Measurements from ENCODE around the gene GNAO1.

GNAO1 gene

GRCh38 chr16:56163938-56164337, 27.4 kb upstream of the GNAO1 start:
- Histone ChIP-seq H3K4me2 (ENCODE audit: low read depth, low read length) (no peak overlapping the region), H3K9me2 (replicated peaks; ENCODE audit: insufficient read depth, low read length) (no peaks in the 10 kb centered on the region), H3F3A (ENCODE audit: insufficient read depth, low read length) (no peaks in the 10 kb centered on the region), H3K4me1 (ENCODE audit: low read length) (no peaks in the 10 kb centered on the region), H3K79me2 (ENCODE audit: low read length) (no peaks in the 10 kb centered on the region), H3K9me3 (replicated peaks; ENCODE audit: insufficient read depth, low read length) (no peaks in the 10 kb centered on the region), H2AFZ (ENCODE audit: low read length) (no peak overlapping the region), H3K4me3 (ENCODE audit: low read length) (no peak overlapping the region), H3K27ac (ENCODE audit: low read length) (no peak overlapping the region), H3K36me3 (replicated peaks; ENCODE audit: insufficient read depth, low read length) (no peaks in the 10 kb centered on the region), H3K27me3 (replicated peaks; ENCODE audit: insufficient read depth, low read length) (peaks cover 79% of the 10 kb centered on the region), H3K9ac (ENCODE audit: low read length) (no peak overlapping the region), H4K20me1 (ENCODE audit: insufficient read depth, low read length) (no peaks in the 10 kb centered on the region)
- peak; percentile 97 for TF ChIP-seq EZH2phosphoT487 (IDR thresholded peaks at IDR 0.05; ENCODE audit: low read length)
- TF ChIP-seq EZH2 (optimal IDR thresholded peaks at IDR 0.05; ENCODE audit: low read depth, low read length) = no peak
- peak; percentile 75 for DNase-seq

GRCh38 chr16:56164636-56165035, 26.7 kb upstream of the GNAO1 start:
- H3K9me3 ChIP-seq (replicated peaks; ENCODE audit: insufficient read depth, low read length) = no peaks in the 10 kb centered on the region

GRCh38 chr16:56174411-56174810, 16.9 kb upstream of the GNAO1 start:
- peaks cover 58% of the 10 kb centered on the region for H3K27me3 ChIP-seq (replicated peaks; ENCODE audit: insufficient read depth, low read length)
- H4K20me1 ChIP-seq (ENCODE audit: insufficient read depth, low read length) = no peaks in the 10 kb centered on the region
- no peaks in the 10 kb centered on the region for H3K36me3 ChIP-seq (replicated peaks; ENCODE audit: insufficient read depth, low read length)
- TF ChIP-seq CTCF (IDR thresholded peaks at IDR 0.05; ENCODE audit: low read length) (no peak), EZH2phosphoT487 (IDR thresholded peaks at IDR 0.05; ENCODE audit: low read length) (no peak), EZH2 (optimal IDR thresholded peaks at IDR 0.05; ENCODE audit: low read depth, low read length) (no peak)
- no peak overlapping the region for H3K4me2 ChIP-seq (ENCODE audit: low read depth, low read length)
- no peaks in the 10 kb centered on the region for H3K4me1 ChIP-seq (ENCODE audit: low read length)
- no peak overlapping the region for H3K9ac ChIP-seq (ENCODE audit: low read length)
- DNase-seq = no peak
- no peak overlapping the region for H2AFZ ChIP-seq (ENCODE audit: low read length)
- no peaks in the 10 kb centered on the region for H3K9me3 ChIP-seq (replicated peaks; ENCODE audit: insufficient read depth, low read length)
- H3K4me3 ChIP-seq (ENCODE audit: low read length) = no peak overlapping the region
- no peaks in the 10 kb centered on the region for H3K79me2 ChIP-seq (ENCODE audit: low read length)
- no peaks in the 10 kb centered on the region for H3K9me2 ChIP-seq (replicated peaks; ENCODE audit: insufficient read depth, low read length)
- H3F3A ChIP-seq (ENCODE audit: insufficient read depth, low read length) = no peaks in the 10 kb centered on the region
- H3K27ac ChIP-seq (ENCODE audit: low read length) = no peak overlapping the region

More at GRCh38 chr16:56164636-56165035, 26.7 kb upstream of the GNAO1 start:
- Histone ChIP-seq H4K20me1 (ENCODE audit: insufficient read depth, low read length) (no peaks in the 10 kb centered on the region), H3K79me2 (ENCODE audit: low read length) (no peaks in the 10 kb centered on the region), H3K9ac (ENCODE audit: low read length) (no peak overlapping the region), H2AFZ (ENCODE audit: low read length) (no peak overlapping the region), H3F3A (ENCODE audit: insufficient read depth, low read length) (no peaks in the 10 kb centered on the region), H3K4me3 (ENCODE audit: low read length) (no peak overlapping the region), H3K27me3 (replicated peaks; ENCODE audit: insufficient read depth, low read length) (peaks cover 84% of the 10 kb centered on the region), H3K9me2 (replicated peaks; ENCODE audit: insufficient read depth, low read length) (no peaks in the 10 kb centered on the region), H3K27ac (ENCODE audit: low read length) (no peak overlapping the region), H3K4me2 (ENCODE audit: low read depth, low read length) (no peak overlapping the region), H3K4me1 (ENCODE audit: low read length) (no peaks in the 10 kb centered on the region), H3K36me3 (replicated peaks; ENCODE audit: insufficient read depth, low read length) (no peaks in the 10 kb centered on the region)
- DNase-seq = no peak
- TF ChIP-seq CTCF (IDR thresholded peaks at IDR 0.05; ENCODE audit: low read length) (no peak), EZH2phosphoT487 (IDR thresholded peaks at IDR 0.05; ENCODE audit: low read length) (no peak), EZH2 (optimal IDR thresholded peaks at IDR 0.05; ENCODE audit: low read depth, low read length) (no peak)

GRCh38 chr16:56181401-56181800, 9.9 kb upstream of the GNAO1 start:
- H3K9me2 ChIP-seq (replicated peaks; ENCODE audit: insufficient read depth, low read length) = no peaks in the 10 kb centered on the region
- no peaks in the 10 kb centered on the region for H3K79me2 ChIP-seq (ENCODE audit: low read length)
- TF ChIP-seq CTCF (IDR thresholded peaks at IDR 0.05; ENCODE audit: low read length) = no peak
- TF ChIP-seq EZH2 (optimal IDR thresholded peaks at IDR 0.05; ENCODE audit: low read depth, low read length) = no peak
- TF ChIP-seq EZH2phosphoT487 (IDR thresholded peaks at IDR 0.05; ENCODE audit: low read length) = no peak
- H3K4me2 ChIP-seq (ENCODE audit: low read depth, low read length) = no peak overlapping the region
- no peaks in the 10 kb centered on the region for H3K9me3 ChIP-seq (replicated peaks; ENCODE audit: insufficient read depth, low read length)
- H2AFZ ChIP-seq (ENCODE audit: low read length) = no peak overlapping the region
- no peak overlapping the region for H3K9ac ChIP-seq (ENCODE audit: low read length)
- H3K27ac ChIP-seq (ENCODE audit: low read length) = no peak overlapping the region
- no peaks in the 10 kb centered on the region for H3F3A ChIP-seq (ENCODE audit: insufficient read depth, low read length)
- no peak overlapping the region for H3K4me3 ChIP-seq (ENCODE audit: low read length)
- DNase-seq = no peak
- no peaks in the 10 kb centered on the region for H3K36me3 ChIP-seq (replicated peaks; ENCODE audit: insufficient read depth, low read length)
- no peaks in the 10 kb centered on the region for H3K4me1 ChIP-seq (ENCODE audit: low read length)
- no peaks in the 10 kb centered on the region for H4K20me1 ChIP-seq (ENCODE audit: insufficient read depth, low read length)
- peaks cover 38% of the 10 kb centered on the region; the same call in 1 of the 2 replicates for H3K27me3 ChIP-seq (replicated peaks; ENCODE audit: insufficient read depth, low read length)

Measured in MM.1S (cell line).